SK-N-SH treated with all-trans-retinoic acid at 6 μM for 48 hours (cell line): ENCODE data around the gene CPA4.

Experiments
- ATAC-seq: fragments of 200-7000 bp; cut with Tn5 transposase; 3 replicates; pipeline ENCODE4 v1.9.1; 2020; ENCODE audit warnings: mild to moderate bottlenecking, moderate library complexity
- ARNTL ChIP-seq: fragments of 450-650 bp; formaldehyde crosslinking; IDR thresholded peaks from 2 replicates; pipeline ENCODE4 v1.5.0; 2020; ENCODE audit warnings: low read depth, mild to moderate bottlenecking, moderate library complexity, borderline replicate concordance
- BACH2 ChIP-seq: fragments of 250-450 bp; sonication (Bioruptor Pico); IDR thresholded peaks from 2 replicates; pipeline ENCODE4 v1.9.0; 2021; ENCODE audit warnings: mild to moderate bottlenecking, borderline replicate concordance
- CREB5 ChIP-seq: fragments of 250-450 bp; sonication (Bioruptor Pico); IDR thresholded peaks from 2 replicates; pipeline ENCODE4 v1.5.1; 2020; ENCODE audit warnings: low read depth, mild to moderate bottlenecking, moderate library complexity
- CSDC2 ChIP-seq: fragments of 250-450 bp; sonication (Bioruptor Pico); IDR thresholded peaks from 2 replicates; pipeline ENCODE4 v1.5.0; 2020; ENCODE audit warnings: mild to moderate bottlenecking, moderate library complexity
- GLIS3 ChIP-seq: fragments of 250-450 bp; sonication (Bioruptor Pico); IDR thresholded peaks from 2 replicates; pipeline ENCODE4 v1.5.0; 2020; ENCODE audit warnings: mild to moderate bottlenecking, moderate library complexity
- ISL1 ChIP-seq: fragments of 250-450 bp; sonication (Bioruptor Pico); IDR thresholded peaks from 2 replicates; pipeline ENCODE4 v2.1.2; 2022; ENCODE audit warnings: mild to moderate bottlenecking, moderate library complexity
- OSR1 ChIP-seq: fragments of 250-450 bp; sonication (Bioruptor Pico); IDR thresholded peaks from 2 replicates; pipeline ENCODE4 v1.8.0; 2022; ENCODE audit warnings: moderate library complexity, mild to moderate bottlenecking, inconsistent platforms
- PPARA ChIP-seq: fragments of 250-450 bp; sonication (Bioruptor Pico); IDR thresholded peaks from 2 replicates; pipeline ENCODE4 v1.5.0; 2020; ENCODE audit warnings: mild to moderate bottlenecking, borderline replicate concordance
- RARB ChIP-seq: fragments of 250-450 bp; sonication (Bioruptor Pico); IDR thresholded peaks from 2 replicates; pipeline ENCODE4 v1.8.0; 2021; ENCODE audit warnings: mild to moderate bottlenecking, moderate library complexity
- SNAI2 ChIP-seq: fragments of 250-450 bp; sonication (Bioruptor Pico); IDR thresholded peaks from 2 replicates; pipeline ENCODE4 v1.5.0; 2020; ENCODE audit warnings: mild to moderate bottlenecking, moderate library complexity
- TCF4 ChIP-seq: fragments of 250-450 bp; sonication (Bioruptor Pico); IDR thresholded peaks from 2 replicates; pipeline ENCODE4 v1.8.0; 2021; ENCODE audit warnings: mild to moderate bottlenecking, moderate library complexity, borderline replicate concordance
- ZFP3 ChIP-seq: fragments of 250-450 bp; sonication (Bioruptor Pico); IDR thresholded peaks from 2 replicates; pipeline ENCODE4 v1.5.0; 2020; ENCODE audit warnings: mild to moderate bottlenecking, moderate library complexity
- ZFP30 ChIP-seq: fragments of 450-650 bp; formaldehyde crosslinking; IDR thresholded peaks from 2 replicates; pipeline ENCODE4 v1.5.0; 2022; ENCODE audit warnings: mild to moderate bottlenecking, moderate library complexity
- ZNF565 ChIP-seq: fragments of 450-650 bp; formaldehyde crosslinking; conservative IDR thresholded peaks from 2 replicates; pipeline ENCODE4 v1.5.0; 2020; ENCODE audit warnings: low read depth, mild to moderate bottlenecking, moderate library complexity
- ZNF70 ChIP-seq: fragments of 450-650 bp; formaldehyde crosslinking; IDR thresholded peaks from 2 replicates; pipeline ENCODE4 v1.5.0; 2020; ENCODE audit warnings: mild to moderate bottlenecking, moderate library complexity
- ZNF8 ChIP-seq: fragments of 450-650 bp; formaldehyde crosslinking; IDR thresholded peaks from 2 replicates; pipeline ENCODE4 v1.5.0; 2020; ENCODE audit warnings: mild to moderate bottlenecking, moderate library complexity
- TF ChIP-seq, protein P1 (sequence below): fragments of 250-450 bp; sonication (Bioruptor Pico); IDR thresholded peaks from 2 replicates; pipeline ENCODE4 v1.5.1; 2021; ENCODE audit warnings: mild to moderate bottlenecking, moderate library complexity
- TF ChIP-seq, protein P2 (sequence below): fragments of 250-450 bp; sonication (Bioruptor Pico); IDR thresholded peaks from 2 replicates; pipeline ENCODE4 v1.5.0; 2020; ENCODE audit warnings: mild to moderate bottlenecking, moderate library complexity

CPA4 gene

GRCh38 chr7:130303127-130303526 is 10.2 kb downstream of the CPA4 start:
- no peak for TF ChIP-seq ZNF70 (CRISPR knock-in tag)
- no peak for TF ChIP-seq OSR1 (CRISPR knock-in tag)
- TF ChIP-seq ZNF565 (CRISPR knock-in tag) = no peak
- no peak for TF ChIP-seq GLIS3 (CRISPR knock-in tag)
- TF ChIP-seq, protein P1, sequence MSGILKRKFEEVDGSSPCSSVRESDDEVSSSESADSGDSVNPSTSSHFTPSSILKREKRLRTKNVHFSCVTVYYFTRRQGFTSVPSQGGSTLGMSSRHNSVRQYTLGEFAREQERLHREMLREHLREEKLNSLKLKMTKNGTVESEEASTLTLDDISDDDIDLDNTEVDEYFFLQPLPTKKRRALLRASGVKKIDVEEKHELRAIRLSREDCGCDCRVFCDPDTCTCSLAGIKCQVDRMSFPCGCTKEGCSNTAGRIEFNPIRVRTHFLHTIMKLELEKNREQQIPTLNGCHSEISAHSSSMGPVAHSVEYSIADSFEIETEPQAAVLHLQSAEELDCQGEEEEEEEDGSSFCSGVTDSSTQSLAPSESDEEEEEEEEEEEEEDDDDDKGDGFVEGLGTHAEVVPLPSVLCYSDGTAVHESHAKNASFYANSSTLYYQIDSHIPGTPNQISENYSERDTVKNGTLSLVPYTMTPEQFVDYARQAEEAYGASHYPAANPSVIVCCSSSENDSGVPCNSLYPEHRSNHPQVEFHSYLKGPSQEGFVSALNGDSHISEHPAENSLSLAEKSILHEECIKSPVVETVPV (CRISPR knock-in tag) = no peak
- no peak for TF ChIP-seq ARNTL (CRISPR knock-in tag)
- no peak for TF ChIP-seq ZFP30 (CRISPR knock-in tag)
- no peak for TF ChIP-seq PPARA (CRISPR knock-in tag)
- TF ChIP-seq TCF4 (CRISPR knock-in tag) = no peak
- ATAC-seq = no peak

GRCh38 chr7:130303551-130303950 is 10.6 kb downstream of the CPA4 start:
- no peak for ATAC-seq
- TF ChIP-seq PPARA (CRISPR knock-in tag) = no peak
- TF ChIP-seq BACH2 (CRISPR knock-in tag) = no peak
- TF ChIP-seq ZNF8 = no peak
- TF ChIP-seq OSR1 (CRISPR knock-in tag) = no peak
- TF ChIP-seq, protein P2, sequence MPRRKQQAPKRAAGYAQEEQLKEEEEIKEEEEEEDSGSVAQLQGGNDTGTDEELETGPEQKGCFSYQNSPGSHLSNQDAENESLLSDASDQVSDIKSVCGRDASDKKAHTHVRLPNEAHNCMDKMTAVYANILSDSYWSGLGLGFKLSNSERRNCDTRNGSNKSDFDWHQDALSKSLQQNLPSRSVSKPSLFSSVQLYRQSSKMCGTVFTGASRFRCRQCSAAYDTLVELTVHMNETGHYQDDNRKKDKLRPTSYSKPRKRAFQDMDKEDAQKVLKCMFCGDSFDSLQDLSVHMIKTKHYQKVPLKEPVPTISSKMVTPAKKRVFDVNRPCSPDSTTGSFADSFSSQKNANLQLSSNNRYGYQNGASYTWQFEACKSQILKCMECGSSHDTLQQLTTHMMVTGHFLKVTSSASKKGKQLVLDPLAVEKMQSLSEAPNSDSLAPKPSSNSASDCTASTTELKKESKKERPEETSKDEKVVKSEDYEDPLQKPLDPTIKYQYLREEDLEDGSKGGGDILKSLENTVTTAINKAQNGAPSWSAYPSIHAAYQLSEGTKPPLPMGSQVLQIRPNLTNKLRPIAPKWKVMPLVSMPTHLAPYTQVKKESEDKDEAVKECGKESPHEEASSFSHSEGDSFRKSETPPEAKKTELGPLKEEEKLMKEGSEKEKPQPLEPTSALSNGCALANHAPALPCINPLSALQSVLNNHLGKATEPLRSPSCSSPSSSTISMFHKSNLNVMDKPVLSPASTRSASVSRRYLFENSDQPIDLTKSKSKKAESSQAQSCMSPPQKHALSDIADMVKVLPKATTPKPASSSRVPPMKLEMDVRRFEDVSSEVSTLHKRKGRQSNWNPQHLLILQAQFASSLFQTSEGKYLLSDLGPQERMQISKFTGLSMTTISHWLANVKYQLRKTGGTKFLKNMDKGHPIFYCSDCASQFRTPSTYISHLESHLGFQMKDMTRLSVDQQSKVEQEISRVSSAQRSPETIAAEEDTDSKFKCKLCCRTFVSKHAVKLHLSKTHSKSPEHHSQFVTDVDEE (CRISPR knock-in tag) = no peak
- TF ChIP-seq CREB5 (CRISPR knock-in tag) = no peak

- ATAC-seq = no peak
- TF ChIP-seq, protein P2 (CRISPR knock-in tag) = no peak
- TF ChIP-seq OSR1 (CRISPR knock-in tag) = no peak
- no peak for TF ChIP-seq PPARA (CRISPR knock-in tag)
- no peak for TF ChIP-seq ISL1
- no peak for TF ChIP-seq CSDC2 (CRISPR knock-in tag)
- TF ChIP-seq ZNF70 (CRISPR knock-in tag) = no peak
- no peak for TF ChIP-seq ARNTL (CRISPR knock-in tag)
- no peak for TF ChIP-seq SNAI2 (CRISPR knock-in tag)
- TF ChIP-seq, protein P1 (CRISPR knock-in tag) = no peak
- no peak for TF ChIP-seq TCF4 (CRISPR knock-in tag)
These were observed 11.0 kb downstream of the CPA4 start for GRCh38 chr7:130303982-130304381.

DNA sequence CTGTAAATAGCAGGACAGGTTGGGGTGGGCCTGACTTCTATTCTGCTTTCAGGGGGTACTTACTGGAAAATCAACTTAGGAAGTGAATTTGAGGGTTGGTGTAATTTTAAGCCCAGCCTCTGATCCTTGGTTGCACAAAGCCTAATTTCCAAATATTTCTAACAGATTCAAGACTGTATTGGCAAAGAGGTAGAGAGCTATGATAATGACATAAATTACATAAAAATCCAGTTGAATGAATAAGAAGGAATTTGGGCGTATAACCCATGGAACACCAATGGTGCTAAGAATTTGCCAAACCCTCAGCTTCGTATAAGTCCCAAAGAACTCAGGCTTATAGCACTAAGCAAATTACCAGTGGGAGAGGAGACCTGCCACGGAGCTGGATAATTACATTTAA is 11.9 kb downstream of the CPA4 start:
- ATAC-seq = no peak
- TF ChIP-seq, protein P1 (CRISPR knock-in tag) = no peak
- TF ChIP-seq BACH2 (CRISPR knock-in tag) (no peak), PPARA (CRISPR knock-in tag) (no peak), GLIS3 (CRISPR knock-in tag) (no peak), OSR1 (CRISPR knock-in tag) (no peak), SNAI2 (CRISPR knock-in tag) (no peak), CREB5 (CRISPR knock-in tag) (no peak), ZFP3 (CRISPR knock-in tag) (no peak), RARB (CRISPR knock-in tag) (no peak)
- TF ChIP-seq, protein P2 (CRISPR knock-in tag) = no peak
